Liver (tissue), 9 donors: ENCODE measurements around the gene ADRM1. TPM values are rescaled to one million over a fixed set of nuclear protein-coding genes. Genes with fewer than 3 reads are reported as not detected.

ENCODE experiments used
- DNase-seq: peaks from one replicate; pipeline ENCODE4 v3.0.0-alpha.2; 2017; ENCODE audit warnings: low spot score
- H3K27ac ChIP-seq, 2 donors: one replicate each; pipeline ENCODE4 v1.7.0; 2013; ENCODE audit warnings: inconsistent platforms in 2 of 2, low read length in 2 of 2, control low read depth in 1 of 2, low read depth in 1 of 2, mild to moderate bottlenecking in 1 of 2
- H3K27me3 ChIP-seq, 4 donors: one replicate each; pipeline versions ENCODE4 v1.6.1 to v1.7.0; 2013; ENCODE audit warnings: low read length in 3 of 4, inconsistent platforms in 1 of 4, mild to moderate bottlenecking in 1 of 4, moderate library complexity in 1 of 4; ENCODE audit not compliant: control insufficient read depth in 4 of 4, insufficient read depth in 4 of 4
- H3K36me3 ChIP-seq, 4 donors: one replicate each; pipeline versions ENCODE4 v1.6.1 to v1.7.0; 2013; ENCODE audit warnings: low read length in 3 of 4, mild to moderate bottlenecking in 3 of 4, low read depth in 1 of 4, moderate library complexity in 1 of 4; ENCODE audit not compliant: control insufficient read depth in 4 of 4, insufficient read depth in 3 of 4
- H3K4me1 ChIP-seq, 4 donors: one replicate each; pipeline versions ENCODE4 v1.6.1 to v1.7.0; 2013; ENCODE audit warnings: low read length in 3 of 4, mild to moderate bottlenecking in 3 of 4, moderate library complexity in 1 of 4; ENCODE audit not compliant: control insufficient read depth in 4 of 4, insufficient read depth in 4 of 4
- H3K4me3 ChIP-seq, 3 donors: one replicate each; pipeline versions ENCODE4 v1.6.1 to v1.7.0; 2013; ENCODE audit warnings: low read length in 3 of 3, control low read depth in 1 of 3, low read depth in 1 of 3, mild to moderate bottlenecking in 1 of 3
- H3K9ac ChIP-seq, 2 donors: one replicate each; pipeline ENCODE4 v1.7.0; 2013; ENCODE audit warnings: low read length in 2 of 2, mild to moderate bottlenecking in 2 of 2, moderate library complexity in 2 of 2, control low read depth in 1 of 2, low read depth in 1 of 2
- H3K9me3 ChIP-seq, 4 donors: one replicate each; pipeline versions ENCODE4 v1.6.1 to v1.7.0; 2013; ENCODE audit warnings: low read length in 3 of 4; ENCODE audit not compliant: control insufficient read depth in 4 of 4
- ATF3 ChIP-seq: IDR thresholded peaks from 2 replicates; pipeline ENCODE4 v1.6.1; 2016; ENCODE audit warnings: antibody characterized with exemption
- CTCF ChIP-seq: fragments of 150-350 bp; IDR thresholded peaks from 2 replicates; pipeline ENCODE4 v1.5.1; 2017; ENCODE audit warnings: improper control_type of control experiment, low read depth, low read length; ENCODE audit not compliant: missing input control
- EGR1 ChIP-seq, 2 donors: IDR thresholded peaks; 2 replicates each; pipeline ENCODE4 v1.6.1; 2016 to 2018; ENCODE audit warnings: antibody characterized with exemption in 2 of 2, low read depth in 2 of 2
- FOXA1 ChIP-seq: IDR thresholded peaks from 2 replicates; pipeline ENCODE4 v1.6.1; 2016; ENCODE audit warnings: antibody characterized with exemption
- FOXA2 ChIP-seq: IDR thresholded peaks from 2 replicates; pipeline ENCODE4 v1.6.1; 2016; ENCODE audit warnings: antibody characterized with exemption
- GABPA ChIP-seq, 2 donors: IDR thresholded peaks in 1 of 2; conservative IDR thresholded peaks in 1 of 2; 2 replicates each; pipeline ENCODE4 v1.6.1; 2016; ENCODE audit warnings: antibody characterized with exemption in 2 of 2, mild to moderate bottlenecking in 1 of 2, moderate library complexity in 1 of 2
- HNF4A ChIP-seq, 2 donors: conservative IDR thresholded peaks; 2 replicates each; pipeline ENCODE4 v1.6.1; 2016; ENCODE audit warnings: antibody characterized with exemption in 2 of 2, mild to moderate bottlenecking in 2 of 2
- HNF4G ChIP-seq: IDR thresholded peaks from 2 replicates; pipeline ENCODE4 v1.6.1; 2016; ENCODE audit warnings: antibody characterized with exemption
- JUND ChIP-seq, 2 donors: IDR thresholded peaks; 2 replicates each; pipeline ENCODE4 v1.6.1; 2016; ENCODE audit warnings: antibody characterized with exemption in 2 of 2
- MAX ChIP-seq: IDR thresholded peaks from 2 replicates; pipeline ENCODE4 v1.6.1; 2016; ENCODE audit warnings: antibody characterized with exemption
- NR2F2 ChIP-seq: IDR thresholded peaks from 2 replicates; pipeline ENCODE4 v1.6.1; 2016; ENCODE audit warnings: antibody characterized with exemption
- RAD21 ChIP-seq, 2 donors: IDR thresholded peaks; 2 replicates each; pipeline ENCODE4 v1.6.1; 2016; ENCODE audit warnings: antibody characterized with exemption in 2 of 2, mild to moderate bottlenecking in 2 of 2
- REST ChIP-seq: IDR thresholded peaks from 2 replicates; pipeline ENCODE4 v1.6.1; 2016; ENCODE audit warnings: antibody characterized with exemption, mild to moderate bottlenecking
- RXRA ChIP-seq, 2 donors: IDR thresholded peaks; 2 replicates each; pipeline ENCODE4 v1.6.1; 2017 to 2018; ENCODE audit warnings: antibody characterized with exemption in 2 of 2, mild to moderate bottlenecking in 1 of 2
- SP1 ChIP-seq: IDR thresholded peaks from 2 replicates; pipeline ENCODE4 v1.6.1; 2018; ENCODE audit warnings: antibody characterized with exemption, mild to moderate bottlenecking
- TAF1 ChIP-seq: conservative IDR thresholded peaks from 2 replicates; pipeline ENCODE4 v1.6.1; 2016; ENCODE audit warnings: antibody characterized with exemption, mild to moderate bottlenecking
- YY1 ChIP-seq: IDR thresholded peaks from 2 replicates; pipeline ENCODE4 v1.6.1; 2016; ENCODE audit warnings: antibody characterized with exemption, mild to moderate bottlenecking
- ZBTB33 ChIP-seq: IDR thresholded peaks from 2 replicates; pipeline ENCODE4 v1.6.1; 2016; ENCODE audit warnings: antibody characterized with exemption
- whole genome bisulfite sequencing: extraction: QIAGEN DNeasy Blood & Tissue Kit; methylation state at CpG from one replicate; pipeline ENCODE4 v1.1.7; 2013; 5-methylcytosine and 5-hydroxymethylcytosine counted together
- polyA plus RNA-seq, 2 donors: library from polyadenylated mRNA; stranded (reverse) in 1 of 2; unstranded in 1 of 2; fragments of 200-250 nt in 1 of 2; fragments of >200 nt in 1 of 2; fragmentation: Nextera tagmentation in 1 of 2; extraction: Ambion mirVana in 1 of 2; gene quantifications; one replicate each; pipeline versions ENCODE4 v1.2.1 to v1.2.3, GENCODE V29; 2013 to 2015
- total RNA-seq, 2 donors: library from RNA; depleted of rRNA; stranded (reverse); fragments of >200 nt; gene quantifications; one replicate each; pipeline ENCODE4 v1.2.3, GENCODE V29; 2014
- donor health status: healthy.
- donor health status: healthy.
- donor health status: healthy.
- donor health status: healthy.
- donor health status: healthy.

The ADRM1 gene
- total and polyA plus RNA-seq, 4 donors, result 45.3 to 91.0 (median 77.3) TPM

GRCh38 chr20:62263396-62263795 is 39.4 kb upstream of the ADRM1 start:
- no peak overlapping the region for H3K27ac ChIP-seq
- TF ChIP-seq TAF1 (no peak), SP1 (no peak), ZBTB33 (no peak), EGR1 (IDR thresholded peaks at IDR 0.05; ENCODE audit: low read depth in 2 of 2) (no peak), HNF4A (conservative IDR thresholded peaks at IDR 0.05) (no peak), FOXA2 (no peak), REST (no peak), YY1 (no peak), ATF3 (no peak), CTCF (no peak), JUND (IDR thresholded peaks at IDR 0.05) (no peak), RAD21 (IDR thresholded peaks at IDR 0.05) (no peak), GABPA (IDR thresholded peaks at IDR 0.05 in 1 of 2, conservative IDR thresholded peaks at IDR 0.05 in 1 of 2) (no peak), MAX (no peak), RXRA (IDR thresholded peaks at IDR 0.05) (no peak), NR2F2 (no peak)
- WGBS, result 96% methylated on average over 14 of the region's 14 CpGs
- H3K36me3 ChIP-seq, result peaks cover 0 to 51% (median 26%) of the 10 kb centered on the region in 4 donors
- H3K4me3 ChIP-seq, result no peak overlapping the region
- DNase-seq, result no peak
- H3K9ac ChIP-seq, result no peak overlapping the region
- no peaks in the 10 kb centered on the region for H3K27me3 ChIP-seq
- H3K9me3 ChIP-seq, result no peaks in the 10 kb centered on the region
- peaks cover 0 to 6% (median 0%) of the 10 kb centered on the region in 4 donors for H3K4me1 ChIP-seq

GRCh38 chr20:62265365-62265764 is 37.4 kb upstream of the ADRM1 start:
- Histone ChIP-seq H3K27ac (no peak overlapping the region), H3K4me3 (no peak overlapping the region), H3K9me3 (no peaks in the 10 kb centered on the region), H3K9ac (no peak overlapping the region), H3K27me3 (no peaks in the 10 kb centered on the region), H3K4me1 (peaks cover 0 to 6% (median 0%) of the 10 kb centered on the region in 4 donors), H3K36me3 (peaks cover 0 to 41% (median 21%) of the 10 kb centered on the region in 4 donors)
- TF ChIP-seq JUND (IDR thresholded peaks at IDR 0.05), result no peak
- no peak for TF ChIP-seq FOXA1
- no peak for TF ChIP-seq FOXA2
- TF ChIP-seq HNF4A (conservative IDR thresholded peaks at IDR 0.05), result no peak
- TF ChIP-seq CTCF, result no peak
- no peak for TF ChIP-seq MAX
- TF ChIP-seq GABPA (IDR thresholded peaks at IDR 0.05 in 1 of 2, conservative IDR thresholded peaks at IDR 0.05 in 1 of 2), result no peak
- TF ChIP-seq EGR1 (IDR thresholded peaks at IDR 0.05; ENCODE audit: low read depth in 2 of 2), result no peak
- TF ChIP-seq RXRA (IDR thresholded peaks at IDR 0.05), result no peak
- no peak for TF ChIP-seq TAF1
- TF ChIP-seq SP1, result no peak
- TF ChIP-seq ZBTB33, result no peak
- no peak for TF ChIP-seq HNF4G
- no peak for TF ChIP-seq ATF3
- no peak for TF ChIP-seq NR2F2
- 97% methylated on average over 1 of the region's 1 CpG for WGBS
- DNase-seq, result no peak
